ENCODE measurements around the gene TPSB2.

The TPSB2 gene

GRCh38 chr16:1222553-1223354, 7.2 kb downstream of the TPSB2 start:
- H3K27me3 ChIP-seq (ENCODE audit: low read depth, low read length), result no peaks in the 10 kb centered on the region
- H3K4me1 ChIP-seq (ENCODE audit: low read length), result no peaks in the 10 kb centered on the region

GRCh38 chr16:1221628-1222552, 8.1 kb downstream of the TPSB2 start:
- Histone ChIP-seq H3K4me1 (ENCODE audit: low read length) (no peaks in the 10 kb centered on the region), H4K20me1 (ENCODE audit: insufficient read depth, low read length) (no peaks in the 10 kb centered on the region), H3K27ac (ENCODE audit: low read length) (no peak overlapping the region), H3K4me2 (ENCODE audit: low read length) (no peak overlapping the region), H2AFZ (ENCODE audit: low read depth, low read length) (no peak overlapping the region), H3K27me3 (ENCODE audit: low read depth, low read length) (no peaks in the 10 kb centered on the region), H3K4me3 (ENCODE audit: low read length) (no peak overlapping the region), H3K79me2 (ENCODE audit: low read length) (no peaks in the 10 kb centered on the region), H3K36me3 (replicated peaks; ENCODE audit: low read depth, low read length) (no peaks in the 10 kb centered on the region), H3K9me3 (ENCODE audit: insufficient read depth, low read length) (no peaks in the 10 kb centered on the region), H3K9ac (ENCODE audit: low read length) (no peak overlapping the region)
- TF ChIP-seq EZH2phosphoT487 (IDR thresholded peaks at IDR 0.05; ENCODE audit: low read depth) (no peak), CTCF (IDR thresholded peaks at IDR 0.05; ENCODE audit: low read depth, low read length) (no peak)

More at GRCh38 chr16:1222553-1223354, 7.2 kb downstream of the TPSB2 start:
- H3K27ac ChIP-seq (ENCODE audit: low read length), result no peak overlapping the region
- H2AFZ ChIP-seq (ENCODE audit: low read depth, low read length), result no peak overlapping the region
- H4K20me1 ChIP-seq (ENCODE audit: insufficient read depth, low read length), result no peaks in the 10 kb centered on the region
- TF ChIP-seq EZH2phosphoT487 (IDR thresholded peaks at IDR 0.05; ENCODE audit: low read depth) (no peak), CTCF (IDR thresholded peaks at IDR 0.05; ENCODE audit: low read depth, low read length) (no peak)
- no peak overlapping the region for H3K4me2 ChIP-seq (ENCODE audit: low read length)
- H3K79me2 ChIP-seq (ENCODE audit: low read length), result no peaks in the 10 kb centered on the region
- H3K4me3 ChIP-seq (ENCODE audit: low read length), result no peak overlapping the region
- H3K36me3 ChIP-seq (replicated peaks; ENCODE audit: low read depth, low read length), result no peaks in the 10 kb centered on the region
- no peaks in the 10 kb centered on the region for H3K9me3 ChIP-seq (ENCODE audit: insufficient read depth, low read length)
- no peak overlapping the region for H3K9ac ChIP-seq (ENCODE audit: low read length)

GRCh38 chr16:1220841-1221627, 8.9 kb downstream of the TPSB2 start:
- TF ChIP-seq CTCF (IDR thresholded peaks at IDR 0.05; ENCODE audit: low read depth, low read length), result no peak
- no peak for TF ChIP-seq EZH2phosphoT487 (IDR thresholded peaks at IDR 0.05; ENCODE audit: low read depth)
- no peak overlapping the region for H3K4me3 ChIP-seq (ENCODE audit: low read length)
- no peak overlapping the region for H3K9ac ChIP-seq (ENCODE audit: low read length)
- no peaks in the 10 kb centered on the region for H3K4me1 ChIP-seq (ENCODE audit: low read length)
- H4K20me1 ChIP-seq (ENCODE audit: insufficient read depth, low read length), result no peaks in the 10 kb centered on the region
- no peaks in the 10 kb centered on the region for H3K36me3 ChIP-seq (replicated peaks; ENCODE audit: low read depth, low read length)
- no peak overlapping the region for H2AFZ ChIP-seq (ENCODE audit: low read depth, low read length)
- no peaks in the 10 kb centered on the region for H3K27me3 ChIP-seq (ENCODE audit: low read depth, low read length)
- no peak overlapping the region for H3K4me2 ChIP-seq (ENCODE audit: low read length)
- H3K27ac ChIP-seq (ENCODE audit: low read length), result no peak overlapping the region
- H3K79me2 ChIP-seq (ENCODE audit: low read length), result no peaks in the 10 kb centered on the region
- no peaks in the 10 kb centered on the region for H3K9me3 ChIP-seq (ENCODE audit: insufficient read depth, low read length)
